ENCODE measurements around the gene PRAC2.

PRAC2 gene

DNA sequence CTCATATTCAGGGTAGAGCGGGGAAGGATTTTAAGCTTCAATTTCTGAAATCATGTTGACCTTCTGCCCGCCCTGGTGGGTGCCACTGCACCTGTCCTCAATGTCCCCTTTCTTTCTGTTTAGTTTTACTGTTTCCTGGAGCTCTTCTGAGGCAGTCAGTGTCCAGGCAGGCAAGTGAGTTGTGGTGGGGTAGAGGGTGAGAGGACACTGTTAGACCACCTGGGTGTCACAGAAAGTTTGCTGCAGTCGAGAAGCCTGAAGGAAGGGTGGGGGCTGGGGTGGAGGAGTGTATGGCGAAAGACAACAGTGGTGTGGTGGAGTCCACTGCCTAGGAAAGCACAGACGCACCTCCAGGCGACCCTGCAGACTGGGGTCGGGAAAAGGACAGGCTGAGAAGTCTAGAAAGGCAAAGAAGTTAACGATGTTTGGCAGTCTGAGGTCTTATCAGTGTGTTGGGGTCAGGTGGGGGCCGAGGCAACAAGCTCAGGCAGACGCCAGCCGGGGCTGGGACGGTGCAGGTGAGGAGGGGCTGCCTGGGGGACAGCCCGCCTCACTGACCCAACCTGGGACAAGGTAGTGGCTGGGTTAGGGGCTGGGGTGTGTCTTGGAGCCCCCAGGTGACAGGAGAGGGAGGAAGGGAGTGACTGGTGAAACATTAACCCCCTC lies 28.9 kb downstream of the PRAC2 start:
- DNase-seq, result no peak
- H3K9ac ChIP-seq (ENCODE audit: low read length), result no peak overlapping the region
- peak overlapping the region; percentile 30 to 60 for H3K23ac ChIP-seq (ENCODE audit: low read length in 2 of 2)
- 16% methylated on average over 13 of the region's 13 CpGs for WGBS
- no peak overlapping the region for H3K27ac ChIP-seq (ENCODE audit: low read length, poor library complexity, severe bottlenecking)
- no peak overlapping the region for H2BK5ac ChIP-seq (ENCODE audit: low read depth, low read length, poor library complexity, severe bottlenecking)
- H2AK5ac ChIP-seq (ENCODE audit: low read length, severe bottlenecking), result no peak overlapping the region
- H3K4me2 ChIP-seq (ENCODE audit: low read length, poor library complexity, severe bottlenecking), result no peak overlapping the region
- H4K91ac ChIP-seq (ENCODE audit: low read length), result no peak overlapping the region
- H3K79me1 ChIP-seq (replicated peaks; ENCODE audit: low read length, poor library complexity, severe bottlenecking), result no peaks in the 10 kb centered on the region
- no peak overlapping the region for H2BK15ac ChIP-seq (ENCODE audit: low read depth, poor library complexity, severe bottlenecking)
- H3K18ac ChIP-seq (ENCODE audit: low read depth in 1 of 2, low read length in 2 of 2), result no peak overlapping the region
- peaks cover 89 to 99% of the 10 kb centered on the region in 2 experiments for H3K27me3 ChIP-seq (ENCODE audit: control insufficient read depth in 1 of 2, insufficient read depth in 1 of 2, low read length in 2 of 2)
- no peaks in the 10 kb centered on the region for H3K36me3 ChIP-seq (ENCODE audit: control insufficient read depth in 1 of 2, insufficient read depth in 2 of 2, low read depth in 1 of 2, low read length in 2 of 2)
- no peak overlapping the region for H2AFZ ChIP-seq (ENCODE audit: low read depth, low read length)
- no peaks in the 10 kb centered on the region for H3K9me3 ChIP-seq (ENCODE audit: control insufficient read depth, low read length)
- peaks cover 12% of the 10 kb centered on the region for H3K4me1 ChIP-seq (ENCODE audit: control insufficient read depth, insufficient read depth, low read depth, low read length)
- H2BK120ac ChIP-seq (ENCODE audit: low read depth, low read length), result no peak overlapping the region
- H3K4ac ChIP-seq (ENCODE audit: low read depth in 1 of 2, low read length in 2 of 2), result no peak overlapping the region
- no peak overlapping the region for H4K8ac ChIP-seq (ENCODE audit: low read length)
- H3K14ac ChIP-seq (ENCODE audit: low read length in 2 of 2), result no peak overlapping the region
- no peak overlapping the region for H3K4me3 ChIP-seq (ENCODE audit: insufficient read depth in 1 of 2, low read depth in 1 of 2, low read length in 2 of 2)
- H2BK12ac ChIP-seq (ENCODE audit: low read length in 2 of 2), result no peak overlapping the region

DNA sequence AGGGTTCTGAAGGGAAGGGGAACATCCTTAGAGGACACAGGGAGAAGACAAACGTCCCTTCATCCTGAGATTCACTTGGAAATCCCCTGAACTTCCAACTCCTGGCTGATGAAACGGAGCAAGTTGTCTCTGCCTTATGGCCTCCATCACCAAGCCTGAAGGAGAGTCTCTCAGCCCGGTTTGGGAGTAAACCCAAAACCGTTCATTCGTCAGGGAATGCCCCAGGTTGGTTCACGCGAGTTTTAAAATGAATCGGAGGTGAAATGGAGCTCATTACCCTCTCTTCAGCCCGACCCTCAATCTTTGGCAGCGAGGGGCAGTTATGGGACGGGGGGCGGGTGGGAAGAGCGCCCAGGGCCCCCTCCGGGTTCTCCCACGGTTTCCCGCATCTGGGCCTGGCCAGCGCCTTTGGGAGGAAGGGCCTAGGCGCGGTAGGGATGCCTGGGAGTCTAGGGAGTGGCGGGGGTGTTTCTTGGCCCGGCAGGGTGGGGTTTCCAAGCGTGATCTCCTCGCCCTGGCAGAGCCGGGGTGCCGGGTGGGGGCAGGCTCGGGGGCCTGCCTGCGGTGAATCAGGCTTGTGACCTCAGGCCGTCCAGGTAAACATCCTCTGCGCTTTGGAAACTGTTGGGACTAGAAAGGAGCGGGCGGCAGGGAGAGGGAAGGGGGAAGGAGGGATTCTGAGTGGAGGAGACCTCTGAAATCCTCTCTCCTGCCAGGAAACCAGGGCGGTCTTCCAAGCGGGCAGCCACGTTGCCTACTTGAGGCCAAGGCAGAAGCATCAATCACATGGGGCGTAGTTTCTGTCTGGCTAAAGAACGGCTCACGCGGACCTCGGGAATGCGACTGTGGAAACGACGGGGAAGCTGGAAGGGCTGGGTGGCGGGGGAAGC lies 29.7 kb downstream of the PRAC2 start:
- H3K79me1 ChIP-seq (replicated peaks; ENCODE audit: low read length, poor library complexity, severe bottlenecking), result no peaks in the 10 kb centered on the region
- H3K4me3 ChIP-seq (ENCODE audit: insufficient read depth in 1 of 2, low read depth in 1 of 2, low read length in 2 of 2), result no peak overlapping the region
- H2AK5ac ChIP-seq (ENCODE audit: low read length, severe bottlenecking), result no peak overlapping the region
- H4K8ac ChIP-seq (ENCODE audit: low read length), result no peak overlapping the region
- H2BK12ac ChIP-seq (ENCODE audit: low read length in 2 of 2), result no peak overlapping the region
- H3K18ac ChIP-seq (ENCODE audit: low read depth in 1 of 2, low read length in 2 of 2), result no peak overlapping the region
- no peaks in the 10 kb centered on the region for H3K36me3 ChIP-seq (ENCODE audit: control insufficient read depth in 1 of 2, insufficient read depth in 2 of 2, low read depth in 1 of 2, low read length in 2 of 2)
- no peak overlapping the region for H3K9ac ChIP-seq (ENCODE audit: low read length)
- WGBS, result 11% methylated on average over 39 of the region's 43 CpGs
- peaks cover 89 to 99% of the 10 kb centered on the region in 2 experiments for H3K27me3 ChIP-seq (ENCODE audit: control insufficient read depth in 1 of 2, insufficient read depth in 1 of 2, low read length in 2 of 2)
- H3K4ac ChIP-seq (ENCODE audit: low read depth in 1 of 2, low read length in 2 of 2), result no peak overlapping the region
- no peak overlapping the region for H3K14ac ChIP-seq (ENCODE audit: low read length in 2 of 2)
- H2AFZ ChIP-seq (ENCODE audit: low read depth, low read length), result no peak overlapping the region
- no peak overlapping the region for H2BK120ac ChIP-seq (ENCODE audit: low read depth, low read length)
- H3K4me1 ChIP-seq (ENCODE audit: control insufficient read depth, insufficient read depth, low read depth, low read length), result peaks cover 12% of the 10 kb centered on the region
- no peak overlapping the region for H4K91ac ChIP-seq (ENCODE audit: low read length)
- H3K27ac ChIP-seq (ENCODE audit: low read length, poor library complexity, severe bottlenecking), result no peak overlapping the region
- no peaks in the 10 kb centered on the region for H3K9me3 ChIP-seq (ENCODE audit: control insufficient read depth, low read length)
- no peak overlapping the region for H2BK15ac ChIP-seq (ENCODE audit: low read depth, poor library complexity, severe bottlenecking)
- no peak overlapping the region for H2BK5ac ChIP-seq (ENCODE audit: low read depth, low read length, poor library complexity, severe bottlenecking)
- peak overlapping the region in 1 of 2 experiments; percentile 36 for H3K23ac ChIP-seq (ENCODE audit: low read length in 2 of 2)
- DNase-seq, result no peak
- no peak overlapping the region for H3K4me2 ChIP-seq (ENCODE audit: low read length, poor library complexity, severe bottlenecking)

DNA sequence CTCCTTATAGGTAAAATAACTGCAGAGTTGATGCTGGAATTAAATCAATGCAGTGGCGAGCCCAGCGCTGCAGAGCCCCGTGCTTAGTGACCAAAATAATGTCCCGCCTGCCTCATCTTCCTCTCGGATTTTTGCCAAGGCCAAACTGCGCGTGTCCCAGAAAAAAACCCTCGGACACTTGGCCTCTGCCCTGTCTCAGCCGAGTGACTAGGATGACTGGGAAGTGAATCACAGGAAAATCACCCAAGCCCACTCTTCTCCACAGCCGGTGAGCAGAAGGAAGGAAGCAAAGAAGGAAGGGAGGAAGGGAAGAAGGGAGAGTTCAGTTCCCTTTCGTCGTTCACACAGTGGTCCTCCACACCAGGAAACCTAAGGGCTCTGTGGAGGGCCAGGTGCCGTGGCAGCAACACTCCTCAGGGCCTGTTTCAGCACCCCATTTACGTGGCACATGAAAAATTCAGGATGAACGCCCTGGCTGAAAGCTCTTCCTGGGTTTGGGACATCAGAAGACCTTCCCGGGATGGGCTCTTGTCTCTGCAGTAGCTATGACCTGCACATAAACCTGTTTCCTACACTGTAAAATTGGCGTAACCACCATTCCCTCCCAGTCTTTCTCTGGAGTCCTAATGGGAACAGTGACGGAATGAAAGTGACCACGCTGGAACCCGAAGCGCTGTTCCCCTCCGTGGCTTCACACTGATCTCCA lies 31.0 kb downstream of the PRAC2 start:
- Histone ChIP-seq H4K91ac (ENCODE audit: low read length) (no peak overlapping the region), H3K36me3 (ENCODE audit: control insufficient read depth in 1 of 2, insufficient read depth in 2 of 2, low read depth in 1 of 2, low read length in 2 of 2) (no peaks in the 10 kb centered on the region), H2BK12ac (ENCODE audit: low read length in 2 of 2) (no peak overlapping the region), H2AK5ac (ENCODE audit: low read length, severe bottlenecking) (no peak overlapping the region), H2AFZ (ENCODE audit: low read depth, low read length) (no peak overlapping the region), H3K4me1 (ENCODE audit: control insufficient read depth, insufficient read depth, low read depth, low read length) (peaks cover 12% of the 10 kb centered on the region), H3K27me3 (ENCODE audit: control insufficient read depth in 1 of 2, insufficient read depth in 1 of 2, low read length in 2 of 2) (peaks cover 95 to 96% of the 10 kb centered on the region in 2 experiments), H3K4me3 (ENCODE audit: insufficient read depth in 1 of 2, low read depth in 1 of 2, low read length in 2 of 2) (peak overlapping the region in 1 of 2 experiments; percentile 29), H3K9me3 (ENCODE audit: control insufficient read depth, low read length) (no peaks in the 10 kb centered on the region), H3K4me2 (ENCODE audit: low read length, poor library complexity, severe bottlenecking) (no peak overlapping the region), H3K23ac (ENCODE audit: low read length in 2 of 2) (no peak overlapping the region), H2BK15ac (ENCODE audit: low read depth, poor library complexity, severe bottlenecking) (no peak overlapping the region), H3K4ac (ENCODE audit: low read depth in 1 of 2, low read length in 2 of 2) (no peak overlapping the region), H3K14ac (ENCODE audit: low read length in 2 of 2) (no peak overlapping the region), H4K8ac (ENCODE audit: low read length) (no peak overlapping the region), H2BK5ac (ENCODE audit: low read depth, low read length, poor library complexity, severe bottlenecking) (no peak overlapping the region), H3K18ac (ENCODE audit: low read depth in 1 of 2, low read length in 2 of 2) (no peak overlapping the region), H3K27ac (ENCODE audit: low read length, poor library complexity, severe bottlenecking) (no peak overlapping the region), H3K9ac (ENCODE audit: low read length) (no peak overlapping the region), H2BK120ac (ENCODE audit: low read depth, low read length) (no peak overlapping the region), H3K79me1 (replicated peaks; ENCODE audit: low read length, poor library complexity, severe bottlenecking) (no peaks in the 10 kb centered on the region)
- 9% methylated on average over 22 of the region's 22 CpGs for WGBS
- peak; percentile 49 for DNase-seq

Measured in mesenchymal stem cell (in vitro differentiated cells and primary cell).